Measurements from ENCODE around the gene SMIM23. TPM values are rescaled to one million over a fixed set of nuclear protein-coding genes. Genes with fewer than 3 reads are reported as not detected.
"Not testable (repeated sequence)": the region's sequence is repeated elsewhere in the genome, so short reads cannot be mapped to it uniquely, and the experiment has no call there.

The SMIM23 gene
- total and polyA plus RNA-seq, 4 donors, result not detected

DNA sequence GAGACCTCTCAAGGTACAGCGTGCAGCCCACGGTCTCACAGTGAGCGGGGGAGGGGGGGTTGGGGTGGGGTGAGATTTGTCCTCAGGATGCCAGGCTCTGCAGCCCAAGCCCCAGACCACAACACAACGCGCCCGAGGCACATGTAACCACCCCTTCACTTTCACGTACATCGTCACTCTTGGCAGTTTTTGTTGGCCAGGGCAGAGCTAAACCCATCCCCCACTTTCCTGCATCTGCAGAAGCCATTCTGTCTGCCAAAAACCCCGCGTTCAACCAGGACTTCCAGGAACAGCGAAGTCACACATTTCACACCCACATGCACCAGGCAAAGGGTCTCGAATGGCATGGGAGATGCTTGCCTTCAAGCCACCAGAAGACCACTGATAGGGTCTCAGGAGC lies 9.4 kb upstream of the SMIM23 start:
- TF ChIP-seq, protein P1, sequence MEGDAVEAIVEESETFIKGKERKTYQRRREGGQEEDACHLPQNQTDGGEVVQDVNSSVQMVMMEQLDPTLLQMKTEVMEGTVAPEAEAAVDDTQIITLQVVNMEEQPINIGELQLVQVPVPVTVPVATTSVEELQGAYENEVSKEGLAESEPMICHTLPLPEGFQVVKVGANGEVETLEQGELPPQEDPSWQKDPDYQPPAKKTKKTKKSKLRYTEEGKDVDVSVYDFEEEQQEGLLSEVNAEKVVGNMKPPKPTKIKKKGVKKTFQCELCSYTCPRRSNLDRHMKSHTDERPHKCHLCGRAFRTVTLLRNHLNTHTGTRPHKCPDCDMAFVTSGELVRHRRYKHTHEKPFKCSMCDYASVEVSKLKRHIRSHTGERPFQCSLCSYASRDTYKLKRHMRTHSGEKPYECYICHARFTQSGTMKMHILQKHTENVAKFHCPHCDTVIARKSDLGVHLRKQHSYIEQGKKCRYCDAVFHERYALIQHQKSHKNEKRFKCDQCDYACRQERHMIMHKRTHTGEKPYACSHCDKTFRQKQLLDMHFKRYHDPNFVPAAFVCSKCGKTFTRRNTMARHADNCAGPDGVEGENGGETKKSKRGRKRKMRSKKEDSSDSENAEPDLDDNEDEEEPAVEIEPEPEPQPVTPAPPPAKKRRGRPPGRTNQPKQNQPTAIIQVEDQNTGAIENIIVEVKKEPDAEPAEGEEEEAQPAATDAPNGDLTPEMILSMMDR (IDR thresholded peaks at IDR 0.05; ENCODE audit: control extremely low read depth, extremely low read depth), result no peak
- Histone ChIP-seq H3K9ac (ENCODE audit: insufficient read depth in 1 of 2, low read length in 2 of 2) (no peak overlapping the region), H3K27ac (ENCODE audit: low read depth in 1 of 2, low read length in 1 of 2) (no peak overlapping the region), H3K36me3 (ENCODE audit: control insufficient read depth in 4 of 4, insufficient read depth in 4 of 4, low read length in 4 of 4) (no peaks in the 10 kb centered on the region), H3K4me1 (ENCODE audit: control insufficient read depth in 5 of 5, insufficient read depth in 5 of 5, low read length in 5 of 5) (peaks cover 0 to 12% (median 0%) of the 10 kb centered on the region in 5 donors), H3K4me3 (no peak overlapping the region), H3K27me3 (ENCODE audit: control insufficient read depth in 3 of 3, insufficient read depth in 3 of 3, low read length in 2 of 3) (no peaks in the 10 kb centered on the region), H3K9me3 (ENCODE audit: control insufficient read depth in 4 of 4, insufficient read depth in 3 of 4, low read length in 3 of 4) (peaks cover 0 to 1% (median 0%) of the 10 kb centered on the region in 4 donors)
- DNase-seq (peak in 2 of 3 donors; percentile 34 to 35), ATAC-seq (ENCODE audit: insufficient read depth, low FRiP score) (no peak)
- WGBS, 2 donors, result 51 to 59% methylated on average over 12 of the region's 12 CpGs

DNA sequence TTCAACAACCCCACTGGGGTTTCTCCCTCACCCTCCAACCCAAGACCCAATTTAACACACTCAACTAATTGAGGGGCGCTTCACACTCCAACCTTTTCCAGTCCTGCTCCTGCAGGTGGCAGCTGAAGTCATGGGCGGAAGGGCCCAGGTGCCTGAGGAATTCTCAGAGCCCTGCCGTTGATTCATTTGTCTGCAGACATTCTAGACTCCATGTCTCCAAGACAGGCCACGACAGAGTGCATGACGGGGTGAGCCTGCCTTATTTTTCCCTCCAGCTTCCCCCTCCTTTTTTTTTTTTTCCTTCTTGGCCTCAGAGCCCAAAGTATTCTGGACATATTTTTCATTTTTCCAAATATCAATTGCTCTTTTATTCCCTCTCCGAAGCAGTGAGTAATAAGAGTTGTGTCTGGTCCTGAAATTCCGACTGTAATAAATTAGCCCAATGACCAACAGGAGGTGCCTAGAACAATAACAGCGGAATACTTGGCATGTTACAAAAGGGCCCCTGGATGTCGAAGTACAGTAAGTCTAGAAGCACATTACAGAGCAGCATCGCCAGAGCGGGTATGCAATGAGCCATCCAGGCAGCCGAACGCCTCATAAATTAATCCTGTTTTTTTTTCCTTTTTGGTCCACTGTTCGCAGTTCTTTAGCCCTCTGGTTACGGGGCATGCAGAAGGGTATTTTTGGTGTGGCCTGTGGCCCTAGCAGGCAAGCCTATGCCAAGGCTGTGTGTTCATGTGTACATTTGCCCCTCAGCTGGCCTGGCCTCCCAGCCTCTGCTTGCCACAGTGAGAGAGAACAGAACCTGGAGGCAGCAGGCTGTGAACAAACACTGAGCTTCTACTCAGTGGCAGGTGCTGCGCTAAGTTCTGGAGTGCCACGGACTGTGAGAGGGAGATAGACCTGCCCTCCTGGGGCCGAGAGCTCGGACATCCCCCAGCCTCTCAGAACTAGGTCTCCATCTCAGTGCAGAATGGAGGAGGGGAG lies 8.6 kb upstream of the SMIM23 start:
- H3K9ac ChIP-seq (ENCODE audit: insufficient read depth in 1 of 2, low read length in 2 of 2), result no peak overlapping the region
- peak in 1 of 3 donors; percentile 39 for DNase-seq
- TF ChIP-seq, protein P1 (IDR thresholded peaks at IDR 0.05; ENCODE audit: control extremely low read depth, extremely low read depth), result no peak
- no peak for ATAC-seq (ENCODE audit: insufficient read depth, low FRiP score)
- peaks cover 0 to 1% (median 0%) of the 10 kb centered on the region in 4 donors for H3K9me3 ChIP-seq (ENCODE audit: control insufficient read depth in 4 of 4, insufficient read depth in 3 of 4, low read length in 3 of 4)
- 75 to 85% methylated on average over 19 of the region's 19 CpGs for WGBS, 2 donors
- no peak overlapping the region for H3K27ac ChIP-seq (ENCODE audit: low read depth in 1 of 2, low read length in 1 of 2)
- no peaks in the 10 kb centered on the region for H3K27me3 ChIP-seq (ENCODE audit: control insufficient read depth in 3 of 3, insufficient read depth in 3 of 3, low read length in 2 of 3)
- H3K4me1 ChIP-seq (ENCODE audit: control insufficient read depth in 5 of 5, insufficient read depth in 5 of 5, low read length in 5 of 5), result peaks cover 0 to 12% (median 0%) of the 10 kb centered on the region in 5 donors
- H3K4me3 ChIP-seq, result no peak overlapping the region
- H3K36me3 ChIP-seq (ENCODE audit: control insufficient read depth in 4 of 4, insufficient read depth in 4 of 4, low read length in 4 of 4), result no peaks in the 10 kb centered on the region

DNA sequence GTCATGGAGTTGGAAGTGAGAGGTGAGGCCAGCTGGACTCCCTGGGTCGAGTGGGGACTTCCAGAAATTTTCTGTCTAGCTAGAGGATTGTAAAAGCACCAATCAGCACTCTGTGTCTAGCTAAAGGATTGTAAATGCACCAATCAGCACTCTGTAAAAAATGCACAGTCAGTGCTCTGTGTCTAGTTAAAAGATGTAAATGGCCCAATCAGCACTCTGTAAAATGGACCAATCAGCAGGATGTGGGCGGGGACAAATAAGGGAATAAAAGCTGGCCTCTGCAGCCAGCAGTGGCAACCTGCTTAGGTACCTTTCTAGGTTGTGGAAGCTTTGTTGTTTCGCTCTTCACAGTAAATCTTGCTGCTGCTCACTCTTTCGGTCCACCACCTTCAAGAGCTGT lies 3.9 kb upstream of the SMIM23 start:
- not testable (repeated sequence) for H3K9ac ChIP-seq (ENCODE audit: insufficient read depth in 1 of 2, low read length in 2 of 2); DNase-seq; H3K4me3 ChIP-seq; H3K9me3 ChIP-seq (ENCODE audit: control insufficient read depth in 4 of 4, insufficient read depth in 3 of 4, low read length in 3 of 4); H3K27ac ChIP-seq (ENCODE audit: low read depth in 1 of 2, low read length in 1 of 2); H3K27me3 ChIP-seq (ENCODE audit: control insufficient read depth in 3 of 3, insufficient read depth in 3 of 3, low read length in 2 of 3); ATAC-seq (ENCODE audit: insufficient read depth, low FRiP score); H3K36me3 ChIP-seq (ENCODE audit: control insufficient read depth in 4 of 4, insufficient read depth in 4 of 4, low read length in 4 of 4)
- WGBS, 2 donors, result 79 to 88% methylated on average over 4 of the region's 4 CpGs
- peaks cover 0 to 11% (median 0%) of the 10 kb centered on the region in 5 donors for H3K4me1 ChIP-seq (ENCODE audit: control insufficient read depth in 5 of 5, insufficient read depth in 5 of 5, low read length in 5 of 5)

DNA sequence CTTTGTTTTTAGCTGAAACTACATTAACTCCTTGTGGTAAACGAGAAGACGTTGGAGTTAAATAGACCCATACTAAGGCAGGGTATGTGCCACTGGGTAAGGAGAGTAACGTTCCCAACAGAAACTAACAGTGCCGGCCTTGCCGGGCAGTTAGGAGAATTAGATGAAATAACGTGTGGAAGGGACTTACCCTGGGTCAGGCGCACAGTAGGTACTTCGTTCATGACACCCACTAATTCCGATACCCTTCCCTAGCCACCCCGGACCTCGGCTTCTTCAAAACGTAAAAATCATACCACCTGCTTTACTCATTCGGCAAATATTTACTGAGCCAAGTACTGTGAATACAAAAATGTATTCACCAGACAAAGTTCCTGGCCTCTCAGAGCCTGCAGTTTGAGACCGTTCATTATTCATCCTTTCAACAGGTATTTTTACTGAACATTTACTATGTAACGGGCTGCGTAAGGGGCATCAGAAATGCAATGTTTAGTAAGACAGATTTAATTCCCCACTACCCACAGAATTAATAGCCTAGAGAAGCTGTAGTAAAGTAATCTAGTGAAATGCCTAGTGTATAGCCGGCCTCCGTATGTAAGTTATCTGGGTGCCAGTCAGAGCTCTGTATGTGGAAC lies 3.2 kb upstream of the SMIM23 start:
- TF ChIP-seq, protein P1 (IDR thresholded peaks at IDR 0.05; ENCODE audit: control extremely low read depth, extremely low read depth), result no peak
- ATAC-seq (ENCODE audit: insufficient read depth, low FRiP score), result no peak
- peaks cover 0 to 1% (median 0%) of the 10 kb centered on the region in 4 donors for H3K9me3 ChIP-seq (ENCODE audit: control insufficient read depth in 4 of 4, insufficient read depth in 3 of 4, low read length in 3 of 4)
- H3K4me3 ChIP-seq, result no peak overlapping the region
- no peak for DNase-seq
- no peaks in the 10 kb centered on the region for H3K36me3 ChIP-seq (ENCODE audit: control insufficient read depth in 4 of 4, insufficient read depth in 4 of 4, low read length in 4 of 4)
- H3K27ac ChIP-seq (ENCODE audit: low read depth in 1 of 2, low read length in 1 of 2), result no peak overlapping the region
- WGBS, 2 donors, result 90 to 96% methylated on average over 18 of the region's 18 CpGs
- no peaks in the 10 kb centered on the region for H3K27me3 ChIP-seq (ENCODE audit: control insufficient read depth in 3 of 3, insufficient read depth in 3 of 3, low read length in 2 of 3)
- H3K4me1 ChIP-seq (ENCODE audit: control insufficient read depth in 5 of 5, insufficient read depth in 5 of 5, low read length in 5 of 5), result peaks cover 0 to 6% (median 0%) of the 10 kb centered on the region in 5 donors
- no peak overlapping the region for H3K9ac ChIP-seq (ENCODE audit: insufficient read depth in 1 of 2, low read length in 2 of 2)

Measured in lung (tissue), 12 donors.